C4-2B (cell line): ENCODE data around the gene BARX2.

Source experiments
- CTCF ChIP-seq: fragments of 450-650 bp; conservative IDR thresholded peaks from 2 replicates; pipeline ENCODE4 v1.5.1; 2017; ENCODE audit warnings: mild to moderate bottlenecking
- ZFX ChIP-seq: fragments of 450-650 bp; IDR thresholded peaks from 2 replicates; pipeline ENCODE4 v1.6.1; 2017

GRCh38 chr11:129376658-129377341, 1.2 kb downstream of the BARX2 start:
- no peak for TF ChIP-seq CTCF
- no peak for TF ChIP-seq ZFX
